Nephron (organoid): ENCODE results near the gene CALY.
"Not testable (repeated sequence)": the region's sequence is repeated elsewhere in the genome, so short reads cannot be mapped to it uniquely, and the experiment has no call there.

Experiments used
- H3K27ac Mint-ChIP-seq, 3 experiments: 2 replicates each; pipeline ENCODE4 v1.8.0; 2020; ENCODE audit warnings: mixed read lengths in 3 of 3, mild to moderate bottlenecking in 2 of 3, moderate library complexity in 1 of 3
- H3K27me3 Mint-ChIP-seq: 2 replicates; pipeline ENCODE4 v1.8.0; 2021; ENCODE audit warnings: low read depth, mild to moderate bottlenecking, moderate library complexity, mixed read lengths
- H3K36me3 Mint-ChIP-seq: 2 replicates; pipeline ENCODE4 v1.8.0; 2020; ENCODE audit warnings: low read depth, mixed read lengths
- H3K4me1 Mint-ChIP-seq: 2 replicates; pipeline ENCODE4 v1.8.0; 2020; ENCODE audit warnings: mixed read lengths
- H3K4me3 Mint-ChIP-seq, 3 experiments: 2 replicates each; pipeline ENCODE4 v1.8.0; 2020; ENCODE audit warnings: mild to moderate bottlenecking in 3 of 3, mixed read lengths in 3 of 3, moderate library complexity in 2 of 3
- H3K9me3 Mint-ChIP-seq: 2 replicates; pipeline ENCODE4 v1.8.0; 2020; ENCODE audit warnings: mixed read lengths
- CTCF ChIP-seq, 3 experiments: fragments of 200-600 bp; sonication (generic); IDR thresholded peaks; one replicate each; pipeline ENCODE4 v1.5.0; 2021; ENCODE audit warnings: antibody characterized with exemption in 3 of 3; ENCODE audit not compliant: unreplicated experiment in 3 of 3

Gene CALY

GRCh38 chr10:133375357-133376115 is 38.8 kb upstream of the CALY start:
- Mint-ChIP-seq H3K4me1 (peaks cover 22% of the 10 kb centered on the region), H3K27me3 (peaks cover 5% of the 10 kb centered on the region), H3K27ac (peak overlapping the region; percentile 58 to 93 (median 72)), H3K4me3 (peak overlapping the region; percentile 42 to 80 (median 65)), H3K36me3 (peaks cover under 1% of the 10 kb centered on the region), H3K9me3 (no peaks in the 10 kb centered on the region)
- no peak for TF ChIP-seq CTCF (IDR thresholded peaks at IDR 0.05; ENCODE audit: unreplicated experiment in 3 of 3)

- H3K27ac Mint-ChIP-seq: peak within 1 kb of the TSS; percentile 72 to 93 (median 81)
- H3K4me1 Mint-ChIP-seq: peaks cover 38% of the 10 kb centered on the region
- no peak for TF ChIP-seq CTCF (IDR thresholded peaks at IDR 0.05; ENCODE audit: unreplicated experiment in 3 of 3)
- H3K27me3 Mint-ChIP-seq: peaks cover 5% of the 10 kb centered on the region
- no peaks in the 10 kb centered on the region for H3K9me3 Mint-ChIP-seq
- H3K36me3 Mint-ChIP-seq: peaks cover 17% of the 10 kb centered on the region
- peak within 1 kb of the TSS; percentile 93 to 98 (median 94) for H3K4me3 Mint-ChIP-seq
Observed at GRCh38 chr10:133373174-133374090, 36.7 kb upstream of the CALY start, which contains the start of gene ECHS1. ECHS1 (minus strand) TSS chr10:133373354; CDS start chr10:133373333, 21 bp downstream.

- H3K27me3 Mint-ChIP-seq: peaks cover 5% of the 10 kb centered on the region
- no peaks in the 10 kb centered on the region for H3K9me3 Mint-ChIP-seq
- H3K36me3 Mint-ChIP-seq: peaks cover 24% of the 10 kb centered on the region
- peaks cover 44% of the 10 kb centered on the region for H3K4me1 Mint-ChIP-seq
- H3K27ac Mint-ChIP-seq: no peak overlapping the region
- peak overlapping the region; percentile 82 to 88 (median 85) for H3K4me3 Mint-ChIP-seq
- TF ChIP-seq CTCF (IDR thresholded peaks at IDR 0.05; ENCODE audit: unreplicated experiment in 3 of 3): no peak
Observed at GRCh38 chr10:133372507-133372906, 35.8 kb upstream of the CALY start.

GRCh38 chr10:133370030-133370786 is 33.5 kb upstream of the CALY start:
- Mint-ChIP-seq H3K9me3 (no peaks in the 10 kb centered on the region), H3K4me1 (peaks cover 39% of the 10 kb centered on the region), H3K27ac (peak overlapping the region in 2 of 3 experiments; percentile 14 to 24), H3K36me3 (peaks cover 32% of the 10 kb centered on the region), H3K4me3 (peak overlapping the region; percentile 82 to 85 (median 85)), H3K27me3 (peaks cover 5% of the 10 kb centered on the region)
- TF ChIP-seq CTCF (IDR thresholded peaks at IDR 0.05; ENCODE audit: unreplicated experiment in 3 of 3): no peak

GRCh38 chr10:133368153-133368552 is 31.5 kb upstream of the CALY start:
- H3K4me1 Mint-ChIP-seq: peaks cover 24% of the 10 kb centered on the region
- H3K27ac Mint-ChIP-seq: peak overlapping the region; percentile 27 to 67 (median 52)
- no peaks in the 10 kb centered on the region for H3K9me3 Mint-ChIP-seq

GRCh38 chr10:133367461-133367860 is 30.8 kb upstream of the CALY start:
- not testable (repeated sequence) for H3K4me3 Mint-ChIP-seq
- peaks cover 24% of the 10 kb centered on the region for H3K4me1 Mint-ChIP-seq

More at GRCh38 chr10:133368153-133368552, 31.5 kb upstream of the CALY start:
- no peak for TF ChIP-seq CTCF (IDR thresholded peaks at IDR 0.05; ENCODE audit: unreplicated experiment in 3 of 3)
- peak overlapping the region in 1 of 3 experiments; percentile 1 for H3K4me3 Mint-ChIP-seq
- H3K36me3 Mint-ChIP-seq: peaks cover 41% of the 10 kb centered on the region
- H3K27me3 Mint-ChIP-seq: no peaks in the 10 kb centered on the region

More at GRCh38 chr10:133367461-133367860, 30.8 kb upstream of the CALY start:
- Mint-ChIP-seq H3K27ac (peak overlapping the region; percentile 27 to 67 (median 52)), H3K36me3 (peaks cover 48% of the 10 kb centered on the region)
- not testable (repeated sequence) for H3K27me3 Mint-ChIP-seq, H3K9me3 Mint-ChIP-seq
